NOMO-1 treated with DMSO at 0.1 percent for 48 hours (cell line): ENCODE measurements around the gene HELB.
A peak's percentile ranks its signal among the peaks of the same experiment; 100 is the strongest.

Source experiments
- DNase-seq: peaks from one replicate; lab custom pipeline; 2025; ENCODE audit not compliant: unreplicated experiment; lab: John Stamatoyannopoulos, UW

HELB gene

GRCh38 chr12:66359300-66359699, 57.0 kb downstream of the HELB start:
- DNase-seq: no peak

- no peak for DNase-seq
Measured at GRCh38 chr12:66361703-66362102, 59.4 kb downstream of the HELB start.

DNA sequence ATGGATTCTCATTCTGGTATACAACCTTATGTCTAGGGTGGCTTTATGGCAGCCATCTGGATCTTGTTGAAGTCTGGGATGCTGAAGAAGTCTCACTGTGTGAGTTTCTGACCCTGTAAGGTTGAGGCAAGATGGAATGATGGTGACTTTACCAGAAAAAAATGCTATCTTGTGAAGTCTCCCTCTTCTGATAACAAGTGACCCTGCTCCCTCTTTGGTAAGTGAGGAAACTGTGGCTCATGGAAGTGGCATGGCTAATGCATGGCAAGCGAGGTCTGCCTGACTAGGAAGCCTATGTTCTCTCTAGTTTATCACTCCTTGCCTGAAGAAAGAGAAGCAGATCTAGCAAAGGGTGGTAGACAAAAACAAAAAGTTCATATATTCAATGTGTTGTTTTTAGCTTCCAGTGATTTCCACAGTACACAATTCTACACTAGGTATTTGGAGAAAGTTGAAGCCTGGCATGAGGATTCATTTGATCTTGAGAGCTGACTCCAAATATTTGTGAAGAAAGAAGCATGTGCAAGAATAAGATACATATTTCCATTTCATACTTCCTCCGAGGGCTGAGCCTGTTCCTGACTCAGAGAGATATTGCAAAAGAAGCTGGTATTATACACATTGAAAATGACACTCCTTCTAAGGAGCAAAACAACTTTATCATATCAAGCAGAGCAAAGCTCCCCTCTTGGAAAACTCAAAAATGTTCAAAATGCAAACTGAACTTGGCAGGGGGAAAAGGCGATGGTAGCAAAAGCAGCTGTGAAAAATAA, 63.6 kb downstream of the HELB start:
- peak; percentile 70 for DNase-seq

DNA sequence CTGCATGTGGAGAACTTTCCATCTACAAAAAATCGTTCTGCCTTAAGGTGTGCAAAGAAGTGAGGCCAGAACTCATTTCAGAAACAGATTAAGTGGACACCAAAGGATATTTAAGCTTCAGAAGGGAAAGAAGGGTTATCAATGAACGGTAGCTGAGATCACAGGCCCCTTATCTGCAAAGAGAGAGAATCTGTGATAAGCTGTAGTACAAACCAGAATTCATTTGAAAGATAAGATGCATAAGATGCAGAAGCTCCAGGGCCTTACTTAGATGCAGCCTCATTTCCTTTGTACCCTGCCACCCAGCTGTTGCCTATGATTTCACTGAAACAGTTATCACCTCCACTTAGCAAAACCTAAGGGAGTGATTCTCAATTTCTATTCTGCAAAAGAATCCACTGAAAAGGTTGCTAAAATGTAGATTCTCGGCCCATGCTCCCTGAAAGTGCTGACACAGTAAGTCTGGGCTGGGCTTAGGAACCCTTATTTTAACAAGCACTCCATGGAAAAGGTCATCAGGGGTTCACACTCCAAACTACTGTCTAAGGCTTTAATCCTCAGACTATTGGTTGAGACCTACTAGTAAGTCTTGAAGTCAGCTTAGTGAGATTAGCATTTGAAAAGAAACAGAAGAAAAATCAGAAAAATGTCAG, 64.8 kb downstream of the HELB start:
- DNase-seq: no peak

DNA sequence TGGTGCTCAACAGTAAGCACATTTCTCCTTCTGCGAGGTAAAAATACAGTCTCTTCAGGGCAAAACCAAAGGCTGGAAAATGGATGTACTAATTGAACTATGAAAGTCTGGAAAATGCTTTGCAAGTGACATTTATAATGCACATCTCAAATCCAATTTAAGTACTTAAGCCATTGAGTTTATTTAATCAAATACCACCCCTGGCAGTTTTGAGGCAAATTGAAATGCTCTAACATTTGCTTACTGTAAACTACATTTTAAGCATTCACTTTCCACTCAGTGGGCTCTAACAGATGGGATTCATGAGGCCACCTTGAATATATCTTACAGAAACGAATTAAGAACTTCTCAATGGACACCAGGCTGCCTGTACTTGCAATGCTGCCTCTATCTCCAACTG, 69.7 kb downstream of the HELB start:
- DNase-seq: no peak

- no peak for DNase-seq
Measured at GRCh38 chr12:66375560-66375959, 73.3 kb downstream of the HELB start.

DNA sequence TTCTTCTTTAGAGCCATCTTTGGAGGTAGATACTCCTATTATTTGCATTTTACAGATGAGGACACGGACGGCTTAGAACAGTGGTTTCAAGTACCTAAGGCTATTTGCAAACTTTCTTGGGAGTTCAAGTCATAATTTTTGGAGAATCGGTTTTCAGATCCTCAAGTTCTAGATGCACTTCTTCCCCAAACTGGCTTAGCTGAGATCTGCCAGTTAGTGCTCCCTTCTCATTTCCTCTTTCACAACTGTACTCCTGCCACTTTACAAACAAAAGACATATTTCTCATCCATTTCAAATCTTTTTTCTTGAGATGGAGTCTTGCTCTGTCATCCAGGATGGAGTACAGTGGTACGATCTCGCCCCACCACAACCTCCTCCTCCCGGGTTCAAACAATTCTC, 77.3 kb downstream of the HELB start:
- peak; percentile 85 for DNase-seq

GRCh38 chr12:66380769-66381535, 78.7 kb downstream of the HELB start:
- peak; percentile 3 for DNase-seq

- no peak for DNase-seq
Measured at GRCh38 chr12:66387117-66387516, 84.8 kb downstream of the HELB start.
